ENCODE results near the gene CRIP2. TPM values are rescaled to one million over a fixed set of nuclear protein-coding genes. Genes with fewer than 3 reads are reported as not detected.
A peak's percentile ranks its signal among the peaks of the same experiment; 100 is the strongest.

CRIP2 gene
- total RNA-seq, 6 experiments from 2014 or later: 6.9 to 22.4 (median 21.0) TPM

DNA sequence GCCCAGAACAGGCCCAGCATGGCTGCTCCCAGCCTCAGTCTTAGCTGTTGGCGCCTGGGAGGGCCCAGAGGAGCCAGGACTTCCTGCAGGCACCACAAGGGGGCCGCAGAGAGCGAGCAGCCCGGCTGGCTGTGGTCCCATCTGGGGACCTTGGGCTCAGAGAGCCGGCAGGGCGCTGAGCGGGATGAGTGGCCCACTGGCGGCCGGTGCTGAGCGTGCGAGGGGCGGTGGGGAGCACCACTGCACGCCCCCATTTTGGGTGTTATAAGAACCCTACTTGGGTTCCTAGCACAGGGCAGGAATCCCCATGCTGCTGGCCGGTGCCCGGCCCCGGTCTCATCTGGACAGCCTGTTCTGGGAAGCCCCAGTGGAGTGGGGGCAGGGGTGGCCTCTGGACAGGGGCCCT lies 25.9 kb upstream of the CRIP2 start:
- peaks cover 10% of the 10 kb centered on the region; the same call in 1 of the 2 replicates for H3K36me3 Mint-ChIP-seq (ENCODE audit: low read depth)
- H3K27me3 Mint-ChIP-seq (ENCODE audit: insufficient read depth): peaks cover 6% of the 10 kb centered on the region
- peak overlapping the region; percentile 36; the same call in 1 of the 2 replicates for H3K27ac Mint-ChIP-seq
- TF ChIP-seq, protein P1, sequence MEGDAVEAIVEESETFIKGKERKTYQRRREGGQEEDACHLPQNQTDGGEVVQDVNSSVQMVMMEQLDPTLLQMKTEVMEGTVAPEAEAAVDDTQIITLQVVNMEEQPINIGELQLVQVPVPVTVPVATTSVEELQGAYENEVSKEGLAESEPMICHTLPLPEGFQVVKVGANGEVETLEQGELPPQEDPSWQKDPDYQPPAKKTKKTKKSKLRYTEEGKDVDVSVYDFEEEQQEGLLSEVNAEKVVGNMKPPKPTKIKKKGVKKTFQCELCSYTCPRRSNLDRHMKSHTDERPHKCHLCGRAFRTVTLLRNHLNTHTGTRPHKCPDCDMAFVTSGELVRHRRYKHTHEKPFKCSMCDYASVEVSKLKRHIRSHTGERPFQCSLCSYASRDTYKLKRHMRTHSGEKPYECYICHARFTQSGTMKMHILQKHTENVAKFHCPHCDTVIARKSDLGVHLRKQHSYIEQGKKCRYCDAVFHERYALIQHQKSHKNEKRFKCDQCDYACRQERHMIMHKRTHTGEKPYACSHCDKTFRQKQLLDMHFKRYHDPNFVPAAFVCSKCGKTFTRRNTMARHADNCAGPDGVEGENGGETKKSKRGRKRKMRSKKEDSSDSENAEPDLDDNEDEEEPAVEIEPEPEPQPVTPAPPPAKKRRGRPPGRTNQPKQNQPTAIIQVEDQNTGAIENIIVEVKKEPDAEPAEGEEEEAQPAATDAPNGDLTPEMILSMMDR (IDR thresholded peaks at IDR 0.05): peak; percentile 88
- H3K9me3 Mint-ChIP-seq: no peaks in the 10 kb centered on the region
- no peak overlapping the region for H3K4me3 Mint-ChIP-seq
- peak; percentile 24 for DNase-seq
- H3K4me1 Mint-ChIP-seq (ENCODE audit: low read depth): no peaks in the 10 kb centered on the region

DNA sequence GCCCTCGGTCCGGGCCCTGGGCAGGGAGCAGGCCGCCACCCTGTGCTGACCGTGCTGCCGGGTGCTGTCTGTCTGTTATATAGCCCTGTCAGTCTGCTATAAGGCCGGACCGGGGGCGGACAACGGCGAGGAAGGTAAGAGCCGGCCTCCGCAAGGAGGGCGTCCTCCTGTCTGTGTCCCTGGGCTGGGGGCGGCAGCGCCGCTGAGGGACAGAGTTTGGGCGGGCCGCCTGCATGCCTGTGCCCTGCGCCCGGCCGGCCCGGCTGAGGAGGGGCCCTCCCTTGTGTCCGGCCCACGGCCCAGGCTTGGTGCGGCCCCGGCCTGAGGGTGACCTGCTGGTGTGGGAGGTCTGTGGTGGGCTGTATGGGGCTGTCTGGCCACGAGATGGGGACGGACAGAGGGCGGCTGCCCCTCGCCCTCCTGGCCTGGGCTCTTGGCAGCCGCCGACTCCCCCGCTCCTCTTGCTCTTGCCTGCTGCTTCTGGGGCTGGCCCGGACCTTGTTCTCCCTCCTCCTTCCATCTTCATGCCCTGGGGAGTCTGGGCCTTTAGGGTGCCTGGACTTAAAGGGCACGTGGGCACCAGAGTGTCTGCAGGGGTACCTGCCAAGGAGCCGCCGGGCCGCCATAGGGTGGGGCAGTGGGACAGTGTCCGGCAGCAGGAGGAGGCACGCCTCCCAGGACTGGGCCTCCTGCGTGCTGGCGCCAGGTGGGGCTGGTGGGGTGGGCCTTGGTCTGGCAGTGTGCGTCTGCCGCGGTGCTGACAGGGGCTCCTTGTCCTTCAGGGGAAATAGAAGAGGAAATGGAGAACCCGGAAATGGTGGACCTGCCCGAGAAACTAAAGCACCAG lies 25.1 kb upstream of the CRIP2 start:
- peaks cover 10% of the 10 kb centered on the region; the same call in 1 of the 2 replicates for H3K36me3 Mint-ChIP-seq (ENCODE audit: low read depth)
- H3K27me3 Mint-ChIP-seq (ENCODE audit: insufficient read depth): peaks cover 6% of the 10 kb centered on the region; the same call in 1 of the 2 replicates
- no peak overlapping the region for H3K4me3 Mint-ChIP-seq
- no peaks in the 10 kb centered on the region for H3K9me3 Mint-ChIP-seq
- no peak for DNase-seq
- TF ChIP-seq, protein P1 (IDR thresholded peaks at IDR 0.05): no peak
- no peaks in the 10 kb centered on the region for H3K4me1 Mint-ChIP-seq (ENCODE audit: low read depth)
- H3K27ac Mint-ChIP-seq: no peak overlapping the region

DNA sequence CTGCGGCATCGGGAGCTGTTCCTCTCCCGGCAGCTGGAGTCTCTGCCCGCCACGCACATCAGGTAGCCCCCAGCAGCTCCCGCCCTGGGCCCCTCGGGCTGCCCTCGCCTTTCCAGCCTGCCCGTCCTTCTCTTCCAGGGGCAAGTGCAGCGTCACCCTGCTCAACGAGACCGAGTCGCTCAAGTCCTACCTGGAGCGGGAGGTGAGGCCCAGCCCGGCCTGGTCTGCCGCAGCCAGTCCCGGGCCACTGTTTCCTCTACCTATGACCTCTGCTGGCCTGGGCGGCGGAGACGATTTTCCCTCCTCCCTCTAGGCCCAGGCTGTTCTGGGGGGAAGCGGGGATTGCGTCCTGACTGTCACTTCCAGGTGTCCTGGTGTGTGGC lies 24.5 kb upstream of the CRIP2 start:
- H3K27me3 Mint-ChIP-seq (ENCODE audit: insufficient read depth): peaks cover 6% of the 10 kb centered on the region; the same call in 1 of the 2 replicates
- TF ChIP-seq, protein P1 (IDR thresholded peaks at IDR 0.05): no peak
- H3K36me3 Mint-ChIP-seq (ENCODE audit: low read depth): peaks cover 10% of the 10 kb centered on the region; the same call in 1 of the 2 replicates
- H3K4me1 Mint-ChIP-seq (ENCODE audit: low read depth): no peaks in the 10 kb centered on the region
- H3K27ac Mint-ChIP-seq: no peak overlapping the region
- H3K9me3 Mint-ChIP-seq: no peaks in the 10 kb centered on the region
- no peak for DNase-seq
- H3K4me3 Mint-ChIP-seq: no peak overlapping the region

DNA sequence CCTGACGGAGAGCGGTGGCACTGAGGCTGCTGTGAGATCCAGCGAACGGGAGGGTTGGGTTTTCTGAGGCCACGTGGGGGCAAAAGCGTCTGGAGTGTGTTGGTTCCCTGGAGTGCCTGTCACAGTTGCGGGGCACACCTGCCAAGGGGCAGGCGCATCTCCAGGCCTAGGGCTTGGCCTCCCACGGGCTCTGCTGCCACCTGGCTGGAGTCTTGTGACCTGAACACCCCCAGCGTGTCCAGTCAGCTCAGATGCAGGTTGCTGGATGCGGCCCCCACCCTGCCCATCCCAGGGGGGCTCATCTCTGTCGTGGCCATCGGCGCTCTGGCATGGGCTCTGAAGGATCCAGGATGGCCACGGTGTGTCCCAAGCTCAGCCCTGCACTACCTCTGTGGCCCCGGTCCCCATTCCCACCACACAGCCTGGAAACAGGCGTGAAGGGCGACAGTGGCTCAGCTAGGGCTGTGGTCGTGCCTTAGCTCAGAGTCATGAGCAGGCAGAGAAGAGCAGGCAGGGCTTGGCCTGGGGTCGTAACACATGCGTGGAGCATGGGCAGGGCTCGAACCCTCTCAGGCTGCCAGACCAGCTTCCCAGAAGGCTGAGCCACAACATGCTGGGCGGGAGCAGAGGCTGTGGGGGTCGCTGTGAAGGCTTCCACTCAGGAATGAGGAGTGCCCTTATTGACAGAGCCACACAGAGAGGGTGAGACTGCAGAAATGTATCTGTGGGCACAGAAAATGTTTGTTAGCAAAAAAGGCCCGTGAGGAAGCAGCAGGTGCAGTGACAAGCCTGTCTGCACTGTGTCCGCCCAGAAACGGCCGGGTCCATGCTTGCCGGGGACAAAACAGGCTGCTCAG lies 23.5 kb upstream of the CRIP2 start:
- Mint-ChIP-seq H3K4me3 (no peak overlapping the region), H3K36me3 (ENCODE audit: low read depth) (peaks cover 15% of the 10 kb centered on the region; the same call in 1 of the 2 replicates), H3K27me3 (ENCODE audit: insufficient read depth) (peaks cover 6% of the 10 kb centered on the region; the same call in 1 of the 2 replicates), H3K9me3 (no peaks in the 10 kb centered on the region), H3K27ac (no peak overlapping the region), H3K4me1 (ENCODE audit: low read depth) (no peaks in the 10 kb centered on the region)
- TF ChIP-seq, protein P1 (IDR thresholded peaks at IDR 0.05): no peak
- no peak for DNase-seq

DNA sequence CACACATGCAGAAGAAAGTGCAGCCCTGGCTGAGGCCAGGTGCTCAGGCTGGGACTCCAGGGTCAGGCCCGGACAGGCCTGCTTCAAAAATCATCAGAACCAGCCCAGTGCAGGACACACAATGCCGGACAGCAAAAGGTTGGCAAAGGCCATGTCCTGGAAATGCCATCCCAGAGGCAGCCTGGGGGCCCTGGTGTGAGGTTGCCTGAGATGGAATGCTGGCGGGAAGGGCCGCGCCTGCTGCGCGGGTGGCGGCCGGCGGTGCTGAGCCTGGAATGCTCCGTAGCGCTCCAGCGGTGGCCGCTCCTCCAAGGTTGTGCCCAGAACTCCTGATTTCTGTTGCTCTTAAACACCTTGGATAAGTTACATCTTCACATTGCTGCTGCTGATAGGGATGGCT lies 21.7 kb upstream of the CRIP2 start:
- Mint-ChIP-seq H3K9me3 (no peaks in the 10 kb centered on the region), H3K4me1 (ENCODE audit: low read depth) (no peaks in the 10 kb centered on the region), H3K27me3 (ENCODE audit: insufficient read depth) (peaks cover 4% of the 10 kb centered on the region; the same call in 1 of the 2 replicates), H3K27ac (no peak overlapping the region), H3K36me3 (ENCODE audit: low read depth) (peaks cover 15% of the 10 kb centered on the region; the same call in 1 of the 2 replicates), H3K4me3 (no peak overlapping the region)
- no peak for DNase-seq
- TF ChIP-seq, protein P1 (IDR thresholded peaks at IDR 0.05): no peak

Measured in HFFc6 (cell line).